ENCODE data around the gene DROSHA. TPM values are rescaled to one million over a fixed set of nuclear protein-coding genes. Genes with fewer than 3 reads are reported as not detected.

The DROSHA gene
- total RNA-seq, 1 donor from 2014 or later: 59.8 TPM

DNA sequence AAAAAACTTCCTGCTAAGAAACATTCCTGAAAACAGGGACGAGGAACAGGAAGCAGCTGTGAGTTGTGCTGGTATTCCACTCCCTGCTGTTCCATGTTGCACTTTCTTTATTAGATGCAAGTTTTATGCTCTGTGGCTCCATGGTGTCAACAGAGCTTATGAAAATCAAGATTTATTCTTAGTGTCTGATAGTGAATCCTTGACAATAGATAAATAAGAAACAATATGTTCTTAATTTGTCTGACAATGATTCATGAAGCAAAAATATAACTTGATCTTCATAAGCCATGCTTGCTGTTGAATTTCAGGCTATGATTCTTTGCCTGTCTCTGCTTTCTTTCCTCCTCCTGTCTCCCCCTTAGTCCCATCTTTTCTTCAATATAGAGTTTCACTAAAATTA is 119.6 kb downstream of the DROSHA start:
- intact Hi-C loops (cut with micrococcal nuclease): no loop called here
- no peak overlapping the region for H3K27ac Mint-ChIP-seq
- H3K4me1 Mint-ChIP-seq: no peaks in the 10 kb centered on the region
- H3K27me3 Mint-ChIP-seq: no peaks in the 10 kb centered on the region
- DNase-seq (no peak), ATAC-seq (ENCODE audit: low read depth) (no peak)
- ChIA-PET CTCF (no interaction called here), POLR2A (no interaction called here)
- TF ChIP-seq, protein P1, sequence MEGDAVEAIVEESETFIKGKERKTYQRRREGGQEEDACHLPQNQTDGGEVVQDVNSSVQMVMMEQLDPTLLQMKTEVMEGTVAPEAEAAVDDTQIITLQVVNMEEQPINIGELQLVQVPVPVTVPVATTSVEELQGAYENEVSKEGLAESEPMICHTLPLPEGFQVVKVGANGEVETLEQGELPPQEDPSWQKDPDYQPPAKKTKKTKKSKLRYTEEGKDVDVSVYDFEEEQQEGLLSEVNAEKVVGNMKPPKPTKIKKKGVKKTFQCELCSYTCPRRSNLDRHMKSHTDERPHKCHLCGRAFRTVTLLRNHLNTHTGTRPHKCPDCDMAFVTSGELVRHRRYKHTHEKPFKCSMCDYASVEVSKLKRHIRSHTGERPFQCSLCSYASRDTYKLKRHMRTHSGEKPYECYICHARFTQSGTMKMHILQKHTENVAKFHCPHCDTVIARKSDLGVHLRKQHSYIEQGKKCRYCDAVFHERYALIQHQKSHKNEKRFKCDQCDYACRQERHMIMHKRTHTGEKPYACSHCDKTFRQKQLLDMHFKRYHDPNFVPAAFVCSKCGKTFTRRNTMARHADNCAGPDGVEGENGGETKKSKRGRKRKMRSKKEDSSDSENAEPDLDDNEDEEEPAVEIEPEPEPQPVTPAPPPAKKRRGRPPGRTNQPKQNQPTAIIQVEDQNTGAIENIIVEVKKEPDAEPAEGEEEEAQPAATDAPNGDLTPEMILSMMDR (IDR thresholded peaks at IDR 0.05): no peak
- no peaks in the 10 kb centered on the region for H3K9me3 Mint-ChIP-seq
- no peak overlapping the region for H3K4me3 Mint-ChIP-seq
- peaks cover 59% of the 10 kb centered on the region for H3K36me3 Mint-ChIP-seq (ENCODE audit: low read depth)

DNA sequence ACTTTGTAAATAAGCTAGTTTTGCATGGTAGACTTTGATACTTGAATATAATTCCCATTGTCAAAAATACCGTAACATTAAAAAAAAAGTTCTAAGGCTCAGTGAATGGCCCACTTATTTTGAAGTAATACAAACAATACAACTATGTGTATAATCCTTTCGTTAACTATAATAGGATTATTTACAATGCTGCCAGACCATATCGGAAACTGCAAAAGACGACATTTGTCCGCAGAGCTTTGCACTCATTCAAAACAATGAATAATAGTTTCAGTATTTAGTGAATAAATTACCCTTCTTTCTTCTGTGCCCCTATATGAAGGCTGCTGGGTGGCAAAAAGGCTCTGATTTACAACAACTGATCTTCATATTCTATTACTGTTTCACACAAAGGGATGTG is 121.8 kb downstream of the DROSHA start:
- TF ChIP-seq, protein P1 (IDR thresholded peaks at IDR 0.05): no peak
- ATAC-seq (ENCODE audit: low read depth): no peak
- Mint-ChIP-seq H3K36me3 (ENCODE audit: low read depth) (peaks cover 79% of the 10 kb centered on the region), H3K4me1 (no peaks in the 10 kb centered on the region), H3K27me3 (no peaks in the 10 kb centered on the region), H3K27ac (no peak overlapping the region), H3K4me3 (no peak overlapping the region), H3K9me3 (no peaks in the 10 kb centered on the region)
- CTCF ChIA-PET: no interaction called here
- intact Hi-C loops (cut with micrococcal nuclease): no loop called here
- POLR2A ChIA-PET: no interaction called here
- no peak for DNase-seq

DNA sequence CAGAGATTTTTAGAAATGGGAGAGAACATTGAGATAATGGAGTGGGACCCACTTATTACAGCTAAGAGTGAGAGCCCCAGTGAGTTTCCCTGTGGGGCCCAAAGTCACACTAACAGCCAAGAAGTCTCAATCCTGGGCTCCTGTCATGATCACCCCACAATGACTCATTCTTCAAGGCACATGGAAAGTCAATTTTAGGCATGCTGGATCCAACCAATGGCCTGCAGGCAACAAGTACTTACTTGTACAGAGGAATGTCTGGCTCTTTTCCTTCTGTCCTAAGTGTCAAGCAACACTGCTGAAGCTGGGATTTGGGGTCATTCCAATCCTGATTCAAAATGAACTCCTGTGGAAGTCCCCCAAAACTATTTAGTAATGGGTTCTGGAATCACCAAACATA is 123.1 kb downstream of the DROSHA start:
- no peaks in the 10 kb centered on the region for H3K27me3 Mint-ChIP-seq
- POLR2A ChIA-PET: no interaction called here
- TF ChIP-seq, protein P1 (IDR thresholded peaks at IDR 0.05): no peak
- intact Hi-C loops (cut with micrococcal nuclease): no loop called here
- ATAC-seq (ENCODE audit: low read depth) (no peak), DNase-seq (no peak)
- CTCF ChIA-PET: no interaction called here
- no peaks in the 10 kb centered on the region for H3K9me3 Mint-ChIP-seq
- H3K4me3 Mint-ChIP-seq: no peak overlapping the region
- no peak overlapping the region for H3K27ac Mint-ChIP-seq
- H3K4me1 Mint-ChIP-seq: no peaks in the 10 kb centered on the region
- H3K36me3 Mint-ChIP-seq (ENCODE audit: low read depth): peaks cover 89% of the 10 kb centered on the region

DNA sequence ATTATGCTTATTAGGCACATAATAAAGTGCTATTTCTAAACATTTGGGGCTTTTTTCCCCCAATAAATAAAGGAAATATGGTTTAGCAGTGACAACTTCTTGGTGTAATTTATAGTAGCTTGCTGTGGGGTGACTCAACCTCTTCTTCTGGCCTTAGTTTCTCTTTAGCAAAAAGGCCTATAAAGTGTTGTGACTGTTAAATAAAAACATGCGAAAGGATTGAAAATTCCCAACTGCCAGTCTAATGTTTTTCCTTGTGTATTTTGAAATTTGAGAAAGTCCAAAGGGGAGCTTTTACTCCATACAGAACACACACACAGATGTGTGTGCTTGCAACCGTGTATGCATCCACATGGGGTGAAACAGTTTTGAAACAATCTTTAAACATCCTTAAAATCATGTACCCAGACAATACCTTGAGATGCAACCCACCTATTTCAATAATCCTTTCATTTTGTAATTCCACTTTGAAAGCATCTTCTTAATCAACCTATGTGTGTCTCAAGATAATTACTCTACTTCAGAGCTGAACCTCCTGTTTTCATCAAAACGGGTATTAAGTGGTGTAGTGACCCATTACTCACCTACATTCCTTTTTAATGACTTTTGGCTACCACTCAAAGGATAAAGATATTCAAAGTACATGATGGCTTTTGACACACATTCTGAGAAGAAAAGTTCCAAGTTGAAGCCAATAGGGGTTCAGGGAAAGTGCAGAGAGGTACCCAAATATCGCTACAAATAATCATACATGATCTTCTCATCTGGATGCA is 123.8 kb downstream of the DROSHA start:
- intact Hi-C loops (cut with micrococcal nuclease): no loop called here
- ChIA-PET POLR2A (no interaction called here), CTCF (no interaction called here)
- TF ChIP-seq, protein P1 (IDR thresholded peaks at IDR 0.05): no peak
- no peaks in the 10 kb centered on the region for H3K4me1 Mint-ChIP-seq
- H3K36me3 Mint-ChIP-seq (ENCODE audit: low read depth): peaks cover 85% of the 10 kb centered on the region
- ATAC-seq (ENCODE audit: low read depth) (no peak), DNase-seq (no peak)
- no peaks in the 10 kb centered on the region for H3K27me3 Mint-ChIP-seq
- H3K9me3 Mint-ChIP-seq: no peaks in the 10 kb centered on the region
- no peak overlapping the region for H3K4me3 Mint-ChIP-seq
- no peak overlapping the region for H3K27ac Mint-ChIP-seq

DNA sequence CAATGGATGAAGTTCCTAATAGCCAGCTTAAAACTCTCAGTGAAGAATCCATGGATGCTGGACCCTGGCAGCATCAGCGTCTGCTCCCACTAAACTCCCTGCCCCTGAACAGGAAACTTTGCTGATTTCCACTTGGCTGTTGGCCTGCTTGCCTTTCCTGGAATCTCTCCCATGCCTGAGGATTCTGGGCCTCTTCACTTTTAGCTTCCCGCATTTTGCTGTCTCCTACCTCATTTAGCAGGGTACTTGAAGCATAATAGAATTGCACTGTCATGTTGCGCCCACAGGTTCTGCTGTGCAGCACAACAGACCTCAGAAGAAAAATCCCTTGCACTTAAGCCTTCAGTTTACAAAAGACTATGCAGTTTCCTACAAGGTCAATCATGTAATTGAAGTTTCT is 127.6 kb downstream of the DROSHA start:
- Mint-ChIP-seq H3K27me3 (no peaks in the 10 kb centered on the region), H3K4me3 (no peak overlapping the region), H3K4me1 (no peaks in the 10 kb centered on the region), H3K27ac (no peak overlapping the region), H3K9me3 (no peaks in the 10 kb centered on the region), H3K36me3 (ENCODE audit: low read depth) (peaks cover 80% of the 10 kb centered on the region)
- ATAC-seq (ENCODE audit: low read depth): no peak
- ChIA-PET POLR2A (no interaction called here), CTCF (no interaction called here)
- TF ChIP-seq, protein P1 (IDR thresholded peaks at IDR 0.05): no peak
- DNase-seq: no peak
- intact Hi-C loops (cut with micrococcal nuclease): no loop called here
